RWPE1 (cell line): ENCODE results near the gene LPIN2.

ENCODE experiments used
- CTCF ChIA-PET: fragments of 350-600 bp; sonication (Branson Sonifier 250); formaldehyde crosslinking; extraction: SDS; loops from one replicate; lab custom pipeline; 2021; lab: Yijun Ruan, JAX
- POLR2A ChIA-PET: fragments of 400-600 bp; formaldehyde crosslinking; extraction: SDS; loops from one replicate; lab custom pipeline; 2020; ENCODE audit warnings: antibody characterized with exemption; ENCODE audit not compliant: low non-redundant PET; lab: Yijun Ruan, JAX
- DNase-seq: peaks from one replicate; pipeline ENCODE4 v3.0.0; 2012; ENCODE audit warnings: low spot score
- H3K27ac ChIP-seq: fragments of 450-650 bp; 2 replicates; pipeline ENCODE4 v1.5.1; 2017
- CTCF ChIP-seq: fragments of 450-650 bp; conservative IDR thresholded peaks from 2 replicates; pipeline ENCODE4 v1.5.1; 2017; ENCODE audit warnings: low read depth, mild to moderate bottlenecking

LPIN2 gene

GRCh38 chr18:2992995-2993877 is 19.7 kb downstream of the LPIN2 start:
- no peak overlapping the region for H3K27ac ChIP-seq
- ChIA-PET CTCF (interaction anchor here (0.7 to 1.6 kb wide), 2 partner anchors 23 to 158 kb away, joined by 3 to 6 read pairs; no protein-coding TSS in a partner anchor), POLR2A (no interaction called here)
- TF ChIP-seq CTCF, result no peak
- no peak for DNase-seq

- no peak for DNase-seq
- TF ChIP-seq CTCF, result no peak
- no peak overlapping the region for H3K27ac ChIP-seq
- ChIA-PET CTCF (no interaction called here), POLR2A (no interaction called here)
These were observed 21.8 kb downstream of the LPIN2 start for GRCh38 chr18:2990956-2991640.

GRCh38 chr18:2987876-2988790 is 24.8 kb downstream of the LPIN2 start:
- TF ChIP-seq CTCF, result no peak
- DNase-seq, result peak; percentile 67
- ChIA-PET POLR2A (no interaction called here), CTCF (interaction anchor here (0.6 to 1.6 kb wide), 2 partner anchors 8 to 258 kb away, joined by 3 to 4 read pairs; no protein-coding TSS in a partner anchor)
- peak overlapping the region; percentile 59; the same call in 1 of the 2 replicates for H3K27ac ChIP-seq

GRCh38 chr18:2986150-2986865 is 26.6 kb downstream of the LPIN2 start:
- no peak overlapping the region for H3K27ac ChIP-seq
- no peak for TF ChIP-seq CTCF
- no peak for DNase-seq
- POLR2A ChIA-PET, result no interaction called here
- CTCF ChIA-PET, result interaction anchor here (0.6 kb wide), 1 partner anchor 36 kb away, joined by 4 read pairs; no protein-coding TSS in a partner anchor

- peak; percentile 34 for TF ChIP-seq CTCF
- ChIA-PET POLR2A (no interaction called here), CTCF (interaction anchor here (0.6 to 0.7 kb wide), 4 partner anchors 17 to 674 kb away, joined by 3 to 5 read pairs (median 3); no protein-coding TSS in a partner anchor)
- no peak overlapping the region for H3K27ac ChIP-seq
- DNase-seq, result peak; percentile 66
These were observed 27.3 kb downstream of the LPIN2 start for GRCh38 chr18:2985628-2986027.
